ENCODE measurements around the gene CNP. TPM values are rescaled to one million over a fixed set of nuclear protein-coding genes. Genes with fewer than 3 reads are reported as not detected.

Gene CNP
- total RNA-seq, 1 experiment from 2014 or later, result 79.9 TPM

GRCh38 chr17:41972571-41973407 is 6.2 kb downstream of the CNP start:
- Histone ChIP-seq H3K27ac (ENCODE audit: low read length) (peak overlapping the region; percentile 29; the same call in 1 of the 2 replicates), H3K9me3 (ENCODE audit: control insufficient read depth, insufficient read depth, low read depth, low read length) (no peaks in the 10 kb centered on the region), H3K4me1 (ENCODE audit: control insufficient read depth, insufficient read depth, low read length) (peaks cover 25% of the 10 kb centered on the region), H3K36me3 (ENCODE audit: control insufficient read depth, insufficient read depth, low read length) (no peaks in the 10 kb centered on the region), H3K4me3 (ENCODE audit: low read depth in 2 of 2, low read length in 2 of 2) (no peak overlapping the region), H3K27me3 (ENCODE audit: control insufficient read depth, insufficient read depth, low read length) (no peaks in the 10 kb centered on the region)
- TF ChIP-seq TCF7L2 (IDR thresholded peaks at IDR 0.05; ENCODE audit: low read depth, low read length) (no peak), SIN3A (IDR thresholded peaks at IDR 0.05; ENCODE audit: borderline replicate concordance, insufficient read depth, low read depth, low read length) (no peak), REST (IDR thresholded peaks at IDR 0.05; ENCODE audit: insufficient read depth in 1 of 2, low read depth in 2 of 2, low read length in 1 of 2) (no peak), POLR2AphosphoS5 (IDR thresholded peaks at IDR 0.05; ENCODE audit: low read depth, low read length) (peak; percentile 24; the same call in 1 of the 2 replicates), CTCF (IDR thresholded peaks at IDR 0.05) (no peak)
- DNase-seq (ENCODE audit: low read depth, low spot score) (no peak), ATAC-seq (peak; percentile 54)
- ChIA-PET CTCF (interaction anchor here (0.7 to 1.3 kb wide), 2 partner anchors 9 to 106 kb away, joined by 3 to 8 read pairs; no protein-coding TSS in a partner anchor), POLR2A (interaction anchor here (0.6 to 1.0 kb wide), 2 partner anchors 9 to 30 kb away, joined by 3 to 4 read pairs; no protein-coding TSS in a partner anchor)
- BruUV-seq (replicated peaks), result no TSS peak
- in situ Hi-C loops (cut with HindIII; ENCODE audit: low pct_unique_long_range_greater_than_20kb, low sequenced_read_pairs), result no loop called here
- intact Hi-C loops (cut with micrococcal nuclease; ENCODE audit: unreplicated experiment), result no loop called here

GRCh38 chr17:41973408-41973811 is 6.8 kb downstream of the CNP start:
- H3K27ac ChIP-seq (ENCODE audit: low read length), result 0 out of 2 replicates have a peak overlapping the region, but pooled peaks have one; percentile 29
- ChIA-PET CTCF (interaction anchor here (1.3 kb wide), 1 partner anchor 10 kb away, joined by 8 read pairs; no protein-coding TSS in a partner anchor), POLR2A (interaction anchor here (0.6 to 1.0 kb wide), 2 partner anchors 9 to 31 kb away, joined by 3 to 4 read pairs; no protein-coding TSS in a partner anchor)
- no peaks in the 10 kb centered on the region for H3K36me3 ChIP-seq (ENCODE audit: control insufficient read depth, insufficient read depth, low read length)
- no TSS peak for BruUV-seq (replicated peaks)
- peaks cover 25% of the 10 kb centered on the region for H3K4me1 ChIP-seq (ENCODE audit: control insufficient read depth, insufficient read depth, low read length)
- intact Hi-C loops (cut with micrococcal nuclease; ENCODE audit: unreplicated experiment), result no loop called here
- in situ Hi-C loops (cut with HindIII; ENCODE audit: low pct_unique_long_range_greater_than_20kb, low sequenced_read_pairs), result no loop called here
- no peak for ATAC-seq
- no peak for TF ChIP-seq CTCF (IDR thresholded peaks at IDR 0.05)
- no peak for TF ChIP-seq REST (IDR thresholded peaks at IDR 0.05; ENCODE audit: insufficient read depth in 1 of 2, low read depth in 2 of 2, low read length in 1 of 2)
- TF ChIP-seq TCF7L2 (IDR thresholded peaks at IDR 0.05; ENCODE audit: low read depth, low read length), result no peak
- no peak for TF ChIP-seq POLR2AphosphoS5 (IDR thresholded peaks at IDR 0.05; ENCODE audit: low read depth, low read length)
- no peak for TF ChIP-seq SIN3A (IDR thresholded peaks at IDR 0.05; ENCODE audit: borderline replicate concordance, insufficient read depth, low read depth, low read length)
- DNase-seq (ENCODE audit: low read depth, low spot score), result no peak
- no peaks in the 10 kb centered on the region for H3K9me3 ChIP-seq (ENCODE audit: control insufficient read depth, insufficient read depth, low read depth, low read length)
- H3K27me3 ChIP-seq (ENCODE audit: control insufficient read depth, insufficient read depth, low read length), result no peaks in the 10 kb centered on the region
- no peak overlapping the region for H3K4me3 ChIP-seq (ENCODE audit: low read depth in 2 of 2, low read length in 2 of 2)

All from Panc1 (cell line).